Measurements from ENCODE around the gene GZMB. TPM values are rescaled to one million over a fixed set of nuclear protein-coding genes. Genes with fewer than 3 reads are reported as not detected.

GZMB gene
- total and polyA plus RNA-seq, 2 experiments from 2014 or later = not detected

GRCh38 chr14:24629521-24629920, 4.5 kb downstream of the GZMB start:
- Histone ChIP-seq H3K4me1 (ENCODE audit: insufficient read depth) (no peaks in the 10 kb centered on the region), H3K9me2 (replicated peaks; ENCODE audit: insufficient read depth) (no peaks in the 10 kb centered on the region), H3K4me2 (no peak overlapping the region), H3K79me2 (no peaks in the 10 kb centered on the region), H3K27ac (no peak overlapping the region), H3K9me3 (ENCODE audit: low read depth) (no peaks in the 10 kb centered on the region), H3K27me3 (no peaks in the 10 kb centered on the region), H2AFZ (no peak overlapping the region), H3K4me3 (no peak overlapping the region), H4K20me1 (ENCODE audit: insufficient read depth, poor library complexity, severe bottlenecking) (no peaks in the 10 kb centered on the region), H3K36me3 (replicated peaks; ENCODE audit: insufficient read depth, low read depth) (no peaks in the 10 kb centered on the region)
- TF ChIP-seq, protein P1, sequence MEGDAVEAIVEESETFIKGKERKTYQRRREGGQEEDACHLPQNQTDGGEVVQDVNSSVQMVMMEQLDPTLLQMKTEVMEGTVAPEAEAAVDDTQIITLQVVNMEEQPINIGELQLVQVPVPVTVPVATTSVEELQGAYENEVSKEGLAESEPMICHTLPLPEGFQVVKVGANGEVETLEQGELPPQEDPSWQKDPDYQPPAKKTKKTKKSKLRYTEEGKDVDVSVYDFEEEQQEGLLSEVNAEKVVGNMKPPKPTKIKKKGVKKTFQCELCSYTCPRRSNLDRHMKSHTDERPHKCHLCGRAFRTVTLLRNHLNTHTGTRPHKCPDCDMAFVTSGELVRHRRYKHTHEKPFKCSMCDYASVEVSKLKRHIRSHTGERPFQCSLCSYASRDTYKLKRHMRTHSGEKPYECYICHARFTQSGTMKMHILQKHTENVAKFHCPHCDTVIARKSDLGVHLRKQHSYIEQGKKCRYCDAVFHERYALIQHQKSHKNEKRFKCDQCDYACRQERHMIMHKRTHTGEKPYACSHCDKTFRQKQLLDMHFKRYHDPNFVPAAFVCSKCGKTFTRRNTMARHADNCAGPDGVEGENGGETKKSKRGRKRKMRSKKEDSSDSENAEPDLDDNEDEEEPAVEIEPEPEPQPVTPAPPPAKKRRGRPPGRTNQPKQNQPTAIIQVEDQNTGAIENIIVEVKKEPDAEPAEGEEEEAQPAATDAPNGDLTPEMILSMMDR (IDR thresholded peaks at IDR 0.05; ENCODE audit: poor library complexity) = no peak
- no peak for TF ChIP-seq EZH2 (IDR thresholded peaks at IDR 0.05; ENCODE audit: borderline replicate concordance)
- no peak for TF ChIP-seq EZH2phosphoT487 (IDR thresholded peaks at IDR 0.05; ENCODE audit: low read depth, severe bottlenecking, unreplicated experiment)
- no peak for DNase-seq (ENCODE audit: low spot score)
- WGBS (ENCODE audit: low lambda C conversion rate, missing lambda C conversion rate) = 58% methylated on average over 6 of the region's 6 CpGs

DNA sequence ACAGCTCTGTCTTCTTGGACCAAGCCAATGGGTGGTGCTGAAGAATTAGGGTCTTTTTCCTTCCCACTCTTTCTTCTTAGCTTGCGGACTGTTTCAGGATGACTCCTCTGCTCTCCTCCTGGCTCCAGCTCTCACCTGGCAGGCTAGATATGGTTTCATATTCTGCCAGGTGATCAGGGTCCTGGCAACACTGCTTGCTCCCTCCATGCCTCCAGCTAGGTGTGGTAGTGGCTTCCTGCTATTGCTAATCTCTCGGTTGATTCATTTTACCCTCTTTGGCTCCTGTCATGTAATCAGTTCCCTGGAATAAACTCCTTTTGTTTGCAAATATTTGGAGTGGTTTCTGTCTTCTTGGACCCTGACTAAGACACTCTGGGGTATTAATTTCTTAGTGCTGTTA, 20.2 kb downstream of the GZMB start:
- WGBS (ENCODE audit: low lambda C conversion rate, missing lambda C conversion rate) = 91% methylated on average over 2 of the region's 2 CpGs
- TF ChIP-seq, protein P1 (IDR thresholded peaks at IDR 0.05; ENCODE audit: poor library complexity) = no peak
- TF ChIP-seq EZH2 (IDR thresholded peaks at IDR 0.05; ENCODE audit: borderline replicate concordance) (no peak), EZH2phosphoT487 (IDR thresholded peaks at IDR 0.05; ENCODE audit: low read depth, severe bottlenecking, unreplicated experiment) (no peak)
- DNase-seq (ENCODE audit: low spot score) = no peak
- Histone ChIP-seq H3K79me2 (no peaks in the 10 kb centered on the region), H3K9me3 (ENCODE audit: low read depth) (no peaks in the 10 kb centered on the region), H3K27ac (no peak overlapping the region), H3K4me2 (no peak overlapping the region), H3K36me3 (replicated peaks; ENCODE audit: insufficient read depth, low read depth) (no peaks in the 10 kb centered on the region), H4K20me1 (ENCODE audit: insufficient read depth, poor library complexity, severe bottlenecking) (no peaks in the 10 kb centered on the region), H3K9me2 (replicated peaks; ENCODE audit: insufficient read depth) (no peaks in the 10 kb centered on the region), H3K27me3 (no peaks in the 10 kb centered on the region), H3K4me1 (ENCODE audit: insufficient read depth) (no peaks in the 10 kb centered on the region), H2AFZ (no peak overlapping the region), H3K4me3 (no peak overlapping the region)

- no peak overlapping the region for H3K4me2 ChIP-seq
- H2AFZ ChIP-seq = no peak overlapping the region
- H3K27ac ChIP-seq = no peak overlapping the region
- no peaks in the 10 kb centered on the region for H3K27me3 ChIP-seq
- TF ChIP-seq EZH2phosphoT487 (IDR thresholded peaks at IDR 0.05; ENCODE audit: low read depth, severe bottlenecking, unreplicated experiment) (no peak), EZH2 (IDR thresholded peaks at IDR 0.05; ENCODE audit: borderline replicate concordance) (no peak)
- TF ChIP-seq, protein P1 (IDR thresholded peaks at IDR 0.05; ENCODE audit: poor library complexity) = no peak
- no peaks in the 10 kb centered on the region for H3K9me3 ChIP-seq (ENCODE audit: low read depth)
- DNase-seq (ENCODE audit: low spot score) = no peak
- 40% methylated on average over 1 of the region's 1 CpG for WGBS (ENCODE audit: low lambda C conversion rate, missing lambda C conversion rate)
- H3K9me2 ChIP-seq (replicated peaks; ENCODE audit: insufficient read depth) = no peaks in the 10 kb centered on the region
- no peaks in the 10 kb centered on the region for H3K79me2 ChIP-seq
- no peaks in the 10 kb centered on the region for H4K20me1 ChIP-seq (ENCODE audit: insufficient read depth, poor library complexity, severe bottlenecking)
- H3K4me3 ChIP-seq = no peak overlapping the region
- H3K4me1 ChIP-seq (ENCODE audit: insufficient read depth) = no peaks in the 10 kb centered on the region
- H3K36me3 ChIP-seq (replicated peaks; ENCODE audit: insufficient read depth, low read depth) = no peaks in the 10 kb centered on the region
Observed at GRCh38 chr14:24613241-24613640, 20.7 kb downstream of the GZMB start.

- no peak overlapping the region for H2AFZ ChIP-seq
- no peaks in the 10 kb centered on the region for H3K27me3 ChIP-seq
- DNase-seq (ENCODE audit: low spot score) = no peak
Observed at GRCh38 chr14:24612196-24612595, 21.8 kb downstream of the GZMB start.

More at GRCh38 chr14:24612196-24612595, 21.8 kb downstream of the GZMB start:
- H3K9me3 ChIP-seq (ENCODE audit: low read depth) = no peaks in the 10 kb centered on the region
- H3K4me2 ChIP-seq = no peak overlapping the region
- no peak overlapping the region for H3K4me3 ChIP-seq
- H3K36me3 ChIP-seq (replicated peaks; ENCODE audit: insufficient read depth, low read depth) = no peaks in the 10 kb centered on the region
- no peaks in the 10 kb centered on the region for H4K20me1 ChIP-seq (ENCODE audit: insufficient read depth, poor library complexity, severe bottlenecking)
- no peaks in the 10 kb centered on the region for H3K79me2 ChIP-seq
- no peaks in the 10 kb centered on the region for H3K9me2 ChIP-seq (replicated peaks; ENCODE audit: insufficient read depth)
- H3K4me1 ChIP-seq (ENCODE audit: insufficient read depth) = no peaks in the 10 kb centered on the region
- TF ChIP-seq EZH2 (IDR thresholded peaks at IDR 0.05; ENCODE audit: borderline replicate concordance) (no peak), EZH2phosphoT487 (IDR thresholded peaks at IDR 0.05; ENCODE audit: low read depth, severe bottlenecking, unreplicated experiment) (no peak)
- TF ChIP-seq, protein P1 (IDR thresholded peaks at IDR 0.05; ENCODE audit: poor library complexity) = no peak
- no peak overlapping the region for H3K27ac ChIP-seq

Measured in hepatocyte (in vitro differentiated cells).